Colonic mucosa (tissue), 4 donors: ENCODE measurements around the gene TTLL10. TPM values are rescaled to one million over a fixed set of nuclear protein-coding genes. Genes with fewer than 3 reads are reported as not detected.

Source experiments
- DNase-seq: peaks from one replicate; pipeline ENCODE4 v3.0.0-alpha.2; 2020
- H3K27ac ChIP-seq: fragments of 200-600 bp; one replicate; pipeline ENCODE4 v1.8.0; 2021
- H3K27me3 ChIP-seq: fragments of 200-600 bp; one replicate; pipeline ENCODE4 v1.8.0; 2021
- H3K36me3 ChIP-seq: fragments of 200-600 bp; one replicate; pipeline ENCODE4 v1.8.0; 2021
- H3K4me1 ChIP-seq: fragments of 200-600 bp; one replicate; pipeline ENCODE4 v1.8.0; 2021; ENCODE audit warnings: mild to moderate bottlenecking
- H3K4me3 ChIP-seq: fragments of 200-600 bp; one replicate; pipeline ENCODE4 v1.8.0; 2021
- H3K9ac ChIP-seq, 2 donors: one replicate each; pipeline ENCODE4 v1.7.0; 2013; ENCODE audit warnings: control low read depth in 2 of 2, low read depth in 2 of 2, low read length in 2 of 2
- H3K9me3 ChIP-seq: fragments of 200-600 bp; one replicate; pipeline ENCODE4 v1.8.0; 2021
- CTCF ChIP-seq: fragments of 200-600 bp; IDR thresholded peaks from one replicate; pipeline ENCODE4 v1.8.0; 2022; ENCODE audit warnings: antibody characterized with exemption, mild to moderate bottlenecking
- intact Hi-C: fragments of 100-400 bp; cut with DNase I; formaldehyde crosslinking; loops from one replicate; pipeline ENCODE4 v1.14.1; 2022
- total RNA-seq, 2 donors: library from RNA; stranded (reverse); fragmentation: NEBNext Ultra II Directional in 1 of 2; extraction: Animal tissue kit (Norgen Biotek cat#: 25700) in 1 of 2; gene quantifications; one replicate each; pipeline ENCODE4 v1.2.1, GENCODE V29; 2021
- donor health status: healthy.
- donor health status: DM: no; HTN: no; CAD: no.
- donor health status: DM: no; HTN: no; CAD: no.

The TTLL10 gene
- total RNA-seq, 2 donors from 2014 or later = 0.64 to 2.3 TPM

GRCh38 chr1:1165485-1165884 is 8.2 kb upstream of the TTLL10 start:
- Histone ChIP-seq H3K36me3 (no peaks in the 10 kb centered on the region), H3K27me3 (peaks cover 4% of the 10 kb centered on the region), H3K9me3 (no peaks in the 10 kb centered on the region), H3K9ac (peak overlapping the region; percentile 93 to 97), H3K27ac (peak overlapping the region; percentile 63), H3K4me1 (peaks cover 21% of the 10 kb centered on the region), H3K4me3 (peak overlapping the region; percentile 66)
- no peak for TF ChIP-seq CTCF
- intact Hi-C loops = loop anchor here (2.0 kb wide), 1 partner anchor 35 kb away; no protein-coding TSS in a partner anchor
- no peak for DNase-seq

- H3K4me3 ChIP-seq = peak overlapping the region; percentile 66
- intact Hi-C loops = loop anchor here (2.0 kb wide), 1 partner anchor 35 kb away; no protein-coding TSS in a partner anchor
- no peaks in the 10 kb centered on the region for H3K36me3 ChIP-seq
- peaks cover 16% of the 10 kb centered on the region for H3K4me1 ChIP-seq
- peak overlapping the region; percentile 58 to 97 for H3K9ac ChIP-seq
- no peak for TF ChIP-seq CTCF
- DNase-seq = peak; percentile 56
- peaks cover 4% of the 10 kb centered on the region for H3K27me3 ChIP-seq
- H3K27ac ChIP-seq = peak overlapping the region; percentile 63
- H3K9me3 ChIP-seq = no peaks in the 10 kb centered on the region
Measured at GRCh38 chr1:1165900-1166421, 7.7 kb upstream of the TTLL10 start.

- DNase-seq = no peak
- intact Hi-C loops = no loop called here
- TF ChIP-seq CTCF = no peak
- peaks cover 8% of the 10 kb centered on the region for H3K4me1 ChIP-seq
- peak overlapping the region; percentile 66 for H3K4me3 ChIP-seq
- H3K27me3 ChIP-seq = peaks cover 4% of the 10 kb centered on the region
- no peaks in the 10 kb centered on the region for H3K36me3 ChIP-seq
- H3K27ac ChIP-seq = peak overlapping the region; percentile 63
- H3K9ac ChIP-seq = peak overlapping the region; percentile 58
- H3K9me3 ChIP-seq = no peaks in the 10 kb centered on the region
Measured at GRCh38 chr1:1166642-1167397, 6.9 kb upstream of the TTLL10 start.

- peaks cover 8% of the 10 kb centered on the region for H3K4me1 ChIP-seq
- peaks cover 10% of the 10 kb centered on the region for H3K27me3 ChIP-seq
- H3K27ac ChIP-seq = peak overlapping the region; percentile 63
- DNase-seq = peak; percentile 88
- no peaks in the 10 kb centered on the region for H3K36me3 ChIP-seq
- no peak for TF ChIP-seq CTCF
- H3K9me3 ChIP-seq = no peaks in the 10 kb centered on the region
- H3K4me3 ChIP-seq = peak overlapping the region; percentile 66
- intact Hi-C loops = no loop called here
- H3K9ac ChIP-seq = peak overlapping the region; percentile 27 to 58
Measured at GRCh38 chr1:1167398-1167821, 6.3 kb upstream of the TTLL10 start.

- TF ChIP-seq CTCF = no peak
- peak overlapping the region; percentile 24 to 26 for H3K9ac ChIP-seq
- peaks cover 8% of the 10 kb centered on the region for H3K4me1 ChIP-seq
- peak overlapping the region; percentile 63 for H3K27ac ChIP-seq
- no peak for DNase-seq
- intact Hi-C loops = no loop called here
- H3K36me3 ChIP-seq = no peaks in the 10 kb centered on the region
- H3K4me3 ChIP-seq = peak overlapping the region; percentile 66
- peaks cover 10% of the 10 kb centered on the region for H3K27me3 ChIP-seq
- no peaks in the 10 kb centered on the region for H3K9me3 ChIP-seq
Measured at GRCh38 chr1:1167841-1168450, 5.7 kb upstream of the TTLL10 start.
